HL-60/S4 treated with retinoic acid at 250 ng/mL for 4 days and 3 days (cell line): ENCODE measurements around the gene ARMH1.
"Not testable (repeated sequence)": the region's sequence is repeated elsewhere in the genome, so short reads cannot be mapped to it uniquely, and the experiment has no call there.

ENCODE experiments used
- in situ Hi-C: fragments of 300-500 bp; cut with MboI; formaldehyde crosslinking; loops from 2 replicates; pipeline ENCODE4 v1.7.0; 2022; ENCODE audit warnings: low sequenced_read_pairs

ARMH1 gene

DNA sequence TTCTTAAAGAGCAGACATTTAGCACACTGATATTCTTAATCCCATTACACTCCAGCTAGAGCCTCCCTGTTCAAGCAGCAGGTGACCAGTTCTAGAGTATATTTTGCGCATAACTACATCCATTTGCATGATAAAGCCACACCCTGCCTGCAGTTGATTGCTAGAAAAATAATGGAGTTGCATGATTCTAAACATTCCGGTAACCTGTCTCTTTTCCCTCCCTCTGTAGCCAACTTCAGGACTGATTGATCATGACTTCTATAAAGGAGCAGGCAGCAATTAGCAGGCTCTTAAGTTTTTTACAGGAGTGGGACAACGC lies 14.9 kb downstream of the ARMH1 start:
- in situ Hi-C loops: no loop called here

DNA sequence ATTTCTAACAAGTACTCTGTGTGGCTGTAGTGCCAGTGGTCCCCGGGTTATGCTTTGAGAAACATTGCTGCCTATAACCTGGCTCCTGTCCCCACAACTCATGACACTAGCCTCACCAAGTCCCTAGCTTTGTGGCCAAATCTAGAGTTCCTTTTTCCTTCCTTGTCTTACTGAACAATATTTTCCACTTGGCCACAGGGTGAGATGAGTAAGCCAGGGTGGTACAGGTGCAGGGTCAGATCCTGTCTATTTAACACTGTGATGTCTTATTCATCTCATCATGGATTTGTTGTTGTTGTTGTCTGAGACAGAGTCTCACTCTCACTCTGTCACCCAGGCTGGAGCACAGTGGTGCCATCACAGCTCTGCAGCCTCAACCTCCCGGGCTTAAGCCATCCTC lies 18.6 kb downstream of the ARMH1 start:
- in situ Hi-C loops: no loop called here

DNA sequence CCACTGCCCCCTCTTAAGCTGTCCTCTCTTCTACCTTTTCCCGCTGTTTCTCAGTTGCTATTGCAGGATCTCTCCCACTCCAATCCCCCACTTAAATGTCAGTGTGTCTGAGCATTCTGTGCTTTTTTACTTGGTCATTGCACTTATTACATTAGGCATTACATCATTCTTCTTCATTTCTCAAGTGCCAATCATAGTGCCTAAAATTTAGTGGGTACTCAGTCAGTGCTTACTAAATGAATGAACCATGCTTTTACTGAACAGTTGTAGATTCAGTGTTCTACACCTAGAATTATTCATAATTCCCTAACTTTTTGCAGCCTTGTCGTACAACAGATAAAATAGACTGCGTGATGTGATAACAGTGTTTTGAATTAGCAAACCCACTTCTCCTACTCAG lies 19.4 kb downstream of the ARMH1 start:
- in situ Hi-C loops: no loop called here

DNA sequence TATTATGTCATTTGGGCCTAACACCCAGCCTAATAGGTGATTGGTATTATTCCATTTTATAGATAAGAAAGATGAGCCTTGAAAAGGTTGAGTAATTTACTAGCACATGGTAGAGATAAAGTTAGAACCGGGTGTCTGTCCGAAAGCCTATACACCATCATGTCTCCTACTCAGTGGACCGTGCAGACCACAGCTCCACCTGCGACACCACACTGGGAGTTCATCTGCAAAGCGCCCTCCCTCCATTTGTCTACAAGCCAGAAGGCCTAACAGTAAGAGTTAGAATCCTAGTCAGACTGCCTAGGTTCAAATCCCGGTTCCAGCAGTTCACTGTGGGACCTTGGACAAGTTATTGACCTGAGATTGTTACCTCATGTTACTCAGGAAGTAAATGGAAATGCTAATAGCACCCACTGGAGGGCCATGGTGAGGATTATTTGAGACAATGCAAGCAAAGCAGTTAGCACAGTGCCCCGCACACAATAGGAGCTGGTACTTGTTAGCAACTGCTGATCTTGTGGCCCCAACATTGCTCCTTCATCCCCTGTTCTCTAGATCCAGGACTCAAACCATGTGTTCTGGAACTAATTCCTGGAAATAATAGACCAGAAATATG lies 20.5 kb downstream of the ARMH1 start:
- in situ Hi-C loops: no loop called here

DNA sequence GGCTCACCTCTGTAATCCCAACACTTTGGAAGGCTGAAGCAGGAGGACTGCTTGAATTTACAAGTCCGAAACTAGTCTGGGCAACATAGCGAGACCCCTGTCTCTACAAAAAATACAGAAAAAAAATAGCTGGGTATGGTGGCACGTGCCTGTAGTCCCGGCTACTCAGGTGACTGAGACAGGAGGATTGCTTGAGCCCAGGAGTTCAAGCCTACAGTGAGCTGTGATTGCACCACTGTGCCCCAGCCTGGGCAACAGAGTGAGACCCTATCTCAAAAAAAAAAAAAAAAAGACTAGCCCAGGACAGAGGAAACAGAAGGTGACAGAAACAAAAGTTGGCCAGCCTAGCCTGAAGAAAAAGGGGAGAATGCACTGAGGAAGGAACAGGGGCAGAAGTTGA lies 21.2 kb downstream of the ARMH1 start:
- in situ Hi-C loops: no loop called here

DNA sequence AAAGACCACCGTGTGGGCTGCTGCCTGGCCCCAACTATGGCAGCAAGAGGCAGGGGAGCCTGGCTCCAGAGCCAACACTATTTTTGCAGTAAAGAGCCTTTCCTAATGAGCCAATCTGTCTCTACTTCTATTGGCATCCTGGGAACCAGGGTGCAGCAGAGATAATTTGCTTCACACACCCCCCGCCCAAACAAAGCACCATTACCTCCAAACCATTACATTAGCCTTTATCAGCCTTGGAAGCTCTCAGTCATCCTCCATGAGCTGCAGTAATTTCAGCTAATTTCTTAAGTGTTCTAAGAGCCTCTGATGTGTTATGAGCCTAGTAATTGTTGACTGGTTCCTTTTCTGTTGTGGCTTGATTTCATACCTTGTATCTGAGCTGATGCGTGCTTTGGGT lies 21.6 kb downstream of the ARMH1 start:
- in situ Hi-C loops: no loop called here

DNA sequence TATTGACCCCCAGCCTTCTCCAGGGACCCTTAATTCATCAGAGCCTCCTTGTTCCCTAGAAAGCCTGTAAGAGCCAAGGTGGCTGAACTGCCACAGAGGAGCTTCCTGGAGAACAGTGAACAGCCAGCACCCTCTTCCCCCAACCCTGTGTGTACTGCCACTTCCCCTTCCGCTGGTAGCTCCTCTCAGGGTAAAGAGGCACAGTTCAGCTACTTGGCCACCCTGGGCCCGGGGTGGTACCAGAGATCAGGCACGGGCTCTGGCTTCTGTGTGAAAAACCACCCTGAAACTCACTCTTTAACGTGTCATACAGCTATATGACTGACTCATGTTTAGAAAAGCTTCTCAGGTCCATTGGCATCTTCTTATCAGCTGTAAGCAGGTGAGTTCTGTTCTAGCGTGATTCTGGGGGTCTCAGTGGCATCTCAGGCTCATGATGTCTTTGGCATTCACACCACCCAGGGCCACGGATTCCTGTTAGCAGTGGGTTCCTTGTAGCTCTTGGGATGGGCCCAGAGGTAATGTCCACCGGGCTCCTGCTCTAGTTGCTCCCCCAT lies 22.4 kb downstream of the ARMH1 start:
- in situ Hi-C loops: no loop called here

DNA sequence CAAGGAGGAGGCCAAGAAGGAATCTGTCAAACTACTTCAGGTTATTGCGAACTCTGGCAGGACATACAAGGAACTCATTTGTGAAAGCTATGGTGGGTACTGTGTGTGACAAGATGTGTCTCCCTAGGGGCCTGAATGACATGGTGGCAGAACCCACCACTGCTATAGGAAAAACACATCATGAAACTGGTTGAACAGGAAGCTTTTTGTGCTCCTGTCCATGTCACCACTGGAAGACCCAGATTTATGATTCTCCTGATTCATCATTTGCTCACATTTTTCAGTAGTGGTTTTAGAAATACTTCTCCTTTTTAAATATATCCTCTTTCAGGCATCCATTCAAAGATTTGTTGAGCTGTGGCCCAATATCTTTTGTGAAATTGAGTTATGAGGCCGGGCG lies 23.6 kb downstream of the ARMH1 start:
- in situ Hi-C loops: no loop called here

DNA sequence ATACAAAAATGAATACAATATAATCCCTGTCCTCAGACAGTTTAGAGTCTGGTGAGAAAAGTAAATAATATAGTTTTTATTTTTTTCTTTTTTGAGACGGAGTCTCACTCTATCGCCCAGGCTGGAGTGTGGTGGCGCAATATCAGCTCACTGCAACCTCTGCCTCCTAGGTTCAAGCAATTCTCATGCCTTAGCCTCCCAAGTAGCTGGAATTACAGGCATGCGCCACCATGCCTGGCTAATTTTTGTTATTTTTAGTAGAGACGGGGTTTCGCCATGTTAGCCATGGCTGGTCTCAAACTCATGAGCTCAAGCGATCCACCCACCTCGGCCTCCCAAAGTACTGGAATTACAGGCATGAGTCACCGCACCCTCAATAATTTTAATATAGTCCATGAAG lies 24.9 kb downstream of the ARMH1 start:
- in situ Hi-C loops: not testable (repeated sequence)

DNA sequence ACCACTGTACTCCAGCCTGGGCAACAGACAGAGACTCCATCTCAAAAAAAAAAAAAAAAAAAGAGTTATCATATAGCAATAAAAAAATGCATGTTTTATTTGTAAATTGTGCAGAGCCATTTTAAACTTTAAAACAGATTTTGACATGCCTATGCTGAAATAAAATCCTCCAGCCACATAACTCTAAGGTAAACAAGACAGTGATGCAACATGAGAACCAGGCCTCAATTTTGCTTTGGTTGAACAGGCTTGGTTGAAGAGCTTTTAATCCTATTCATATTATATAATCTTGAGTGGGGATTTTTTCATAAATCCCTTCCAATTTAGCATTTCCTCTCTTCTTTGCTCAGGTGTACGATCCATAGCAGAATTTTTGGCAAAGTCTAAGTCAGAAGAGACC lies 26.1 kb downstream of the ARMH1 start:
- in situ Hi-C loops: no loop called here

DNA sequence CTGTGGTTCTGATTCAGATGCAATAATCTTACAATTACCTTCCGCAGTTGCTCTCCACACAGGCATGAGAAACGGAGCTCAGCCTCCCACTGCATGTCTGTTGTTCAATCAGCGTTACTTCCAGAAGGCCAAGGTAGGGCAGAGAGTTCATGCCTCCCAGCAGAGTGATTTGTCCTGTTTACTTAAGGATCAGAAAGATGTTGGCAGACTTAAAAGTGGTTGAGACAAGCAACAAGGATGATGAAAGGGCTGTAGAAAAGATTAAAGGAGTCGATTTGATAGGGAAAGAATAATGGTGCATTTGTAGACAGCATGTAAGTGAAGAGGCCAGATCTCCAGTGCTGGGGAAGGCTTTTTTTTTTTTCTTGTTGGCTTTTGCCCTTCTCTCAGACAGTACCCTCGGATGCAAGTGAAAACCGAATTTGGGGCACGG lies 26.6 kb downstream of the ARMH1 start:
- in situ Hi-C loops: no loop called here

DNA sequence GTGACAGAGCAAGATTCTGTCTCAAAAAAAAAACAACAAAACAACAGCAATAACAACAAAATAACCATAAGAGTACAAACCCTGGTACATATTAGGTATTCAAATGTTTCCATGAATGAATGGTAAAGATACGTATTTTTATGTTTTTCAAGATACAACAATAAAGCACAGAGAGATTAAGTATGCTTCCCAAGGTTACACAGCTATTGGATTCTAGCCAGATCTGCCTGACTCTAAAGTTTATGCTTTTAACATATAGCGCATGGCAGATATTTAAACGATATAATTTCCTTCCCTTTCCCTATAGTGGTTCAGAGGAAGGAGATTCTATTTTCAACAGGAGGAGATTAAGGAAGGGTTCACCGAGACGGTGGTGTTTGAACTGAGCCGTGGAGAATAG lies 31.0 kb downstream of the ARMH1 start:
- in situ Hi-C loops: no loop called here

DNA sequence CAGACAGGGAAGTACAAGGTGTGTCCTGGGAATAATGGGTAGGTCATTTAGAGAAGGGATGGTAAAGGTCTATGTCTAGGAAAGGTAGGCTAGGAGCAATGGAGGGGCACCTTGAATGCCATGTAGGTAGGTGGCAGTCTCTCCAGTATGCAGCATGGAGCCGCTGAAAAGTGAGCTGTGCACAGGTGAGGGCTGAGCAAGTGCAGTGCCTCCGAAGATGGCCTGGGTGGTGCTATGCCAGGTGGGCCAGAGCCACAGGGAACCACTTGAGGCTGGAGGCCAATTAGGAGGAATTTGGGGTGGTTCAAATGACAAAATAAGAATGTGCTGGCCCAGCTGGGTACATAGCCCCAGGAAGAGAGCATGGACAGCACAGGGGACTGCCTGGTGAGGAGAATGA lies 31.4 kb downstream of the ARMH1 start:
- in situ Hi-C loops: no loop called here

DNA sequence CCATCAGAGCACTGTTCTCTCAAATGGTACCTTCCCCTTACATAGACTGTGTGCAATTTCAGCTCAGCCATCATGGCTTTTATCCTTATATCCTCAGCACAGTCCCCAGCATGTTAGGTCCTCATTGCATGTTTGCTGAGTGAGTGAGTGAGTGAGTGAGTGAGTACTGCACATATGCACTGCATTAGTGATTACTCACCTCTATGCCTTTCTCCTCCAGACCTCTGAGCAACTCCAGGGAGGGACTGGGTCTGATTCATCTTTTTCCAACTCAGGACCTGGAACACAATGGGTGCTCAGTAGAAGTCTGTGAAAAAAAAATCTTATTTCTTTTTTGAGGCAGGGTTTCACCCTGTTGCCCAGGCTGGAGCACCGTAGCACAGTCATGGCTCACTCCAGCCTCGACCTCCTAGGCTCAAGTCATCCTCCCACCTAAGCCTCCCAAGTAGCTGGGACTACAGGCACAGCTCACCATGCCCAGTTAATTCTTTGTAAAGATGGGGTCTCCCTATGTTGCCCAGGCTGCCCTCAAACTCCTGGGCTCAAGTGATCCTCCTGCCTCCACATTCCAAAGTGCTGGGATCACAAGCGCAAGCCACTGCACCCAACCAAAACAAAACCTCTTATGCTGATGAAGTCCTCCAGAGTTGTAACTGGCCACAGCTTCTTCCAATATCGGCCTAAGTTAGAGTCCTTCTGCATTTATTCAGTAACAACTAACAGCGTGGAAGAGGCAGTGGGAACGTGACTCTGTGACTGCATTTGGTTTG lies 32.8 kb downstream of the ARMH1 start:
- in situ Hi-C loops: no loop called here

DNA sequence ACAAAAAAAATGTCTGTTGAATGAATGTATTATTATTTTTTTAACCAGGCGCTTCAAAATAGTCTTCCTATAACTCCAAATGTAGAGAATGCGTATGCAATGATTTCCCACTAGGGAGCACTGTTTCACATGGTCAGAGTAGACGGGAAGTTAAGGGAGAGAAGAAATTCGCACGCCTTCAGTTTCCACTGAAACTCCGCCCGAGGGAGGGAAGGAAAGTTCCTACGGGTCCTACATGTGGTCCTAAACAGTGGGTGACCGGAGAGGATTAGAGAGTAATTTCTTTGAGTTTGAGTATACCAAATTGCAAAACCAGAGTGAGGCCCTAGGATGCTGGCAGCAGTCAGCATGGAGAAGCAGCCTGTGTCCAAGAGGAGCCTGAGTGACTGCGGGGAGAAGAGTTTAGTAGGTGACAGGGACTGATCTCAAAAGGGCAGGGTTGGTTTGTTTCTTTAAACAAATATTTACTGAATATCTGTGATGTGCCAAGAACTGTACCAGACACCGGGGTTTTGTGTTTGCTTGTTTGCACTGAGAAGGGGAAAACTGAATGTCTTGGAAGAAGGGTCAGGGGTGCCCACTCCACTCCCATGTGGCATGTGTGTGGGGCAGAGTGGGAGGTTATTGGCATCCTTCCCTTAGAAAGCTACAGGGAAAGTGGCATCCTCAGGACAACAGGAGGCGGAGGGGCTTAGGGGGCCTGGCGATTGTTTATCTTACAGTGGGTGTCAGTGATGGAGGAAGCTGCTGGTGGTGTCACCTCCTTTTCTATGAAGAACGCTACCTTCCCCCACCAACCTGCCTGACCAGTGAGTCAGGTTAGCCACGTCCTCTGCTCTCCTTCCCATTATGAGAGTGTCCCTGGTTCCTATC lies 33.7 kb downstream of the ARMH1 start:
- in situ Hi-C loops: no loop called here

DNA sequence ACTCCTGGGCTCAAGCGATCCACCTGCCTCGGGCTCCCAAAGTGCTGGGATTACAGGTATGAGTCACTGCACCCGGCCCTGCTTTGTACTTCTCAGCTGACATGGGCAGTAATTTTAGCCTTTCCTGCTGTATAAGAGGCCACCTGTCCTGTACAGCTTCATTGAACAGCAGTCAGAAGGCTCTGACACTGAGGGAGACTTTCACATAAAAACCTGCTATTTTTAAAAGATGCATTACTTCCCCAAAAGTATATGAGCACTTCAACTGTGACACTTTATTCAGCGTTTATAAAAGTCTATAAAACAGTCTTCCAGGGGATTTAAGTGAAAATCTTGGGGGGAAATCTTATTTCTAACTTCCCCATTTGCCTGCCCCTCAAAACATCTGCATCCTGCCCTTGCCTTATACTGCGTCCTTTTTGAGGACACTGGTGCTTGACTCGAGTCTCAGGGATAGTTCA lies 38.8 kb downstream of the ARMH1 start:
- in situ Hi-C loops: no loop called here

DNA sequence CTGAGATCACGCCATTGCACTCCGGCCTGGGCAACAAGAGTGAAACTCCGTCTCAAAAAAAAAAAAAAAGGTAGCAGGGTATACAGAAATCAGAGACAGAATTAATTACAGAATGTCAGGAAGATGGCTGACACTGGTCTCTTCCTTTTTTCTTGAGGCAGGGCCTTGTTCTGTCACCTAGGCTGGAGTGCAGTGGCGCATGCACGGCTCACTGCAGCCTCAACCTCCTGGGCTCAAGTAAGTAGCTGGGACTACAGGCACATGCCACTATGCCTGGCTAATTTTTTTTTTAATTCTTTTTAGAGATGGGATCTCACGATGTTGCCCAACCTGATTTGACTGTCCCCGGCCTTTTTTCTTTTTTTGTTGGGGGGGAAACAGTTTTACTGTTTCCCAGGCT lies 40.0 kb downstream of the ARMH1 start:
- in situ Hi-C loops: no loop called here

DNA sequence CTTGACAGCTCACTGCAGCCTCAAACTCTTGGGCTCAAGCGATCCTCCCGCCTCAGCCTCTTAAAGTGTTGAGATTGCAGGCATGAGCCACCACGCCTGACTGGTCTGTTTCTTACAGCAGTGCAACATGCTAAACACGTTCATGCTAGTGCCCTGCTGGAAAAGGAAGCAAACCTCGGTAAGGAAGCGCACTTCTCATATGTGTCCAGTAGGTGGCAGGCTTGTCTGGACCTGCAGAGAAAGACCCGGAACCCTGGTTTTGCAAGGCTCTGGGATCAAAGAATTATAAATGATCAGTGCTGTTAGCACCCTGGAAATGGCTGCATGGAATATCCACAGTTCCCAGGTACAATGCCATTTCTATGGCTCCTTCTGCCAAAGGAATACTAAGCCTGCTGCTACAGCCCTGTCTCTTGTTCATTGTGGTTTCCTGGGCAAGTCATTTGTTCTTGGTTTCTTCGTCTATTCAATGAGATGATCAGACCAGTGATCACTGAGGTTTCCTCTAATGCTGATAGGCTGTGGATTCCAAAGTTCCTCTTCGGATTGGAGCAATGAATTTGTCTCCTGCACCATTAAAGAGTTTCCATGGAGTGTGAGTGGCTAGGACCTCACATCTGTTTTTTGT lies 40.5 kb downstream of the ARMH1 start:
- in situ Hi-C loops: no loop called here

DNA sequence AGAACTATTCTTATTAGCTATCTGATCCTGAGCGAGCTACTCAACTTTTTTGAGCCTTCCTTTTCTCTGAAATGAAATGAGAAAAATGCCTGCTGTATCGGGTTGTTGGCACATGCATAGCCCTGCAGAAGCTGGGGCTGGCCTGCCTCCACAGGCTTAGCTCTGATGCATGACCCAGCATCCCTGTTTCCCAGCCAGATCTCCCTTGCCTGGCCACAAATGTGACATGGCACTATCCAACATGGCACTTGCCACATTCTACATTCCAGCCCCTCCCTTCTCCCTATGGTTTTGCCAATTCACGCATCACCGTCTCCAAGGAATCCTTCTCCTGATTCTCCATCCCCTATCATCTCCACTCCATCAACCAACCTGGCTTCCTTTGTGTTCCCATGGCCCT lies 42.6 kb downstream of the ARMH1 start:
- in situ Hi-C loops: no loop called here

DNA sequence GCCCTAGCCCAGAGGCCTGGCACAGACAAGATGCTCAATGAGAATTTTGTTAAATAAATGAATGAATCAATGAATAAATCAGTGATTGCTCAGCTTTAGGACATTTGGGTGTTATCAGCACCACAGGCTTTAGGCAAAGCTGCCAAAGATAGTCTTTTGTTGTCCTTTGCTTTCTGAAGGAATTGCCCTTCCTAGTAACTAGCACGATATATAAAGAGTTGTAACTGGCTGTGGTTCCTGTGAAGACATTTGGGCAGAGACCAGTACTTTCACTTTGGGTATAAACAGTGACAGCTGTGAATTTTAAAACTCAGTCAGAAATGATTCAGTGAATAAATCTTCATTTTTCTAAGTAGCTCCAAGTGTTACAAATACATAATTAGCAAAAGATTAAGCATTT lies 43.1 kb downstream of the ARMH1 start:
- in situ Hi-C loops: no loop called here

DNA sequence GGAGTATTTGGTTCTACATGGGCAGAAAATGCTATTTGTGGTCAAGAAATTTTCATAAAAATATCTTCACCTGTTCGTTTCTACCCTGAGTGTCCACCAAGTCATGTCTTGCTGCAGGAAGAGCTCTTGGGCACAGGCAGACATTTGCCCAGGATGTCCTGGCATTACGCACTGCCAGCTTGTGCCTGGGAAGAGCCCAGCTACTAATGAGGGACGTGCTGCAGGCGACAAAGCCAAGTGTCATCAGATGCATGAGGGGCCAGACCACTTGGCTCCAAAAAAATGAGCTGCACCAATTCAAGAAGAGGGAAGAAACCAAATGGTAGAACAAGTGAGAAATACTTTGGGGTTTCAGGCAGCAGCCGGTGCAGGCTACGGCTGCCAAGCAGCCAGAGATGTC lies 43.6 kb downstream of the ARMH1 start:
- in situ Hi-C loops: no loop called here
